ENCODE data around the gene TMBIM1.

The TMBIM1 gene

GRCh38 chr2:218272531-218273212, 19.6 kb downstream of the TMBIM1 start:
- peak; percentile 49 to 66 (median 56) for DNase-seq (ENCODE audit: low read depth in 3 of 3)

DNA sequence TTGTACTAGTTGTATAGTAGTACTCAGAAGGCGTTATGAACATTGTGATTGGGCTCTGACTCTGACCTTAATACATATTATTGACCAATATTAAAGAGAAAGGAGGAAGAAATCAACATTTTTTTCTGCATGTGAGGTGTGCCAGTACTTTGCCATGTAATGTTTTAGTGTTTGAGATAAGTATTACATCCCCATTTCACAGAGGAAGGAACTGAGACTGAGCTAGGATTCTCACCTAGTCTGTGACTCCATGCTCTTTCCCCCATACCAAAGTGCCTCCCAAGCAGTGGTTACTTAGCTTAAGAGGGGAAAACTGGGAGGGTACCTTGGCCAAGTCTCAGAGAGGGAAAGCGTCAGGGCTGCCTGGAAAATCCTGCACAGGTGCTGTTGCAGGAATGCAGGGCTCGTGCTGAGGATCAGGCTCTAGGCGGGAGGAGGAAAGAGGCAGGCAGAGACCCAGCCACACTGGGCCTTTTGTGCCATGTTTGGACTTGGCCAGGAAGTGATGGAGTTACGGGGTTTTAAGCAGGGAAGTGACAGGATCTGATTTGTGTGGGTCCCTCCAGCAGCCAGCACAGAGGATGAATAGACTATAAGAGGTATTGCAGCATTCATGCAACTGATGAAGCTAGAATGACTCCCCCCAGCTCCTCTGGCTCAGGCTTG, 20.3 kb downstream of the TMBIM1 start:
- no peak for DNase-seq (ENCODE audit: low read depth in 3 of 3)

GRCh38 chr2:218271487-218271797, 20.9 kb downstream of the TMBIM1 start:
- DNase-seq (ENCODE audit: low read depth in 3 of 3) = no peak

- no peak for DNase-seq (ENCODE audit: low read depth in 3 of 3)
Observed at GRCh38 chr2:218270721-218271486, 21.4 kb downstream of the TMBIM1 start.

DNA sequence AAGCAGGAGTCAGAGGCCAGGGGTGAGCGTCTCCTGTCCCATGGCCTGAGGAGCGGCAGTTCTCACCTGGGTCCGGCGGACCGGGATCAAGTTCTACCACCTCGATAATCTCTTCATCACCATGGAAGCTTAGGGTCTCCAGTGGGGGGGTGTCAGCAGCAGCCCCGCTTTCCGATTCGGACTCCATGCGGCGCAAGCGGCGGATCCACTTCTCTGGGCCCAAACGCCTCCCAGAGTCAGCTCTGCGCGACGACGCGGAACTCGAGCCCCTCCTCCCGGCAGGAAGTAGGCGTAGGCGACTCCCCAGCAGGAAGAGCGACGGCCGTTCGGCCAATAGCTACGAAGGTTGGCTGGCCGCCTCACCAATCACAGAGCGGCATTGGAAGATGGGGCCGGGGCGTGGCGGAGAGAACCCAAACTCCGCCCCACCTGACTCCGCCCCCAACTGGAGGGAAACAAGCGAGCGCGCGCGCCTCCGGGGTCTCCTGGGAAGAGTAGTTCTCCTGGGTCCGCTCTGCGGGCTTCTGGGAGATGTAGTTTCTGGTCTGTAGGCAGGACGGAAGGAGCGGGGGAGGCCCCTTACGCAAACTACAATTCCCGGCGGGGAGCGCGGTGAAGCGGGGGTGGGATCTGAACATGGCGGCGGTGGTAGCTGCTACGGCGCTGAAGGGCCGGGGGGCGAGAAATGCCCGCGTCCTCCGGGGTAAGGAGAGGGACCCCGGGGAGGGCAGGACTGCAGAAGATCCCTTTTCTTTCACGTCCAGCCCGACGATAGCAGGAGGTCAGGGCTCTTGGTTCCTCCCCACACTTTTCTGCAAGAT, 22.2 kb downstream of the TMBIM1 start, which contains the start of the genes AAMP and PNKD:
TSS of gene AAMP (minus strand) at position 238 of the 821 bp plus-strand sequence. CDS start at position 187, 51 bp downstream.
TSS of gene PNKD (plus strand) at position 620 of the 821 bp plus-strand sequence. CDS start at position 637, 17 bp downstream.
- peak; percentile 100 for DNase-seq (ENCODE audit: low read depth in 3 of 3)

DNA sequence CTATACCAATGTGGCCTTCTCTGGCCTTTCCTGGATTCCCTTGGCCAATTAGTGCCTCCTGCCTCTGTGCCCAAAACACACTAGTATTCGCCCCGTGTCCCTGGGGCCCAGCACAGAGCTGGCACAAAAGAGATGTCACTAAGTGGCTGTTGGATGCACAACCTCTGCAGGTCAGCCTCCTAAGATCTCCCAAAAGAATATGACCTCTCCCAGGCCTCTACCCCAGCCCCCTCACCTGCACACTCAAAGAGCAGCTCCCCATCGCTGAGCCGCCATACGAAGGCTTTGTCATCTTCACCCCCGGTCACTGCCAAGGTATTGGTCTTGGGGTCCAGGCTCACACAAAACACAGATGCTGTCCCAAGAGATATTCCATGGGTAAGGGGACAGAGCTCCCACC, 25.0 kb downstream of the TMBIM1 start:
- no peak for DNase-seq (ENCODE audit: low read depth in 3 of 3)

GRCh38 chr2:218266316-218266979, 25.9 kb downstream of the TMBIM1 start:
- no peak for DNase-seq (ENCODE audit: low read depth in 3 of 3)

DNA sequence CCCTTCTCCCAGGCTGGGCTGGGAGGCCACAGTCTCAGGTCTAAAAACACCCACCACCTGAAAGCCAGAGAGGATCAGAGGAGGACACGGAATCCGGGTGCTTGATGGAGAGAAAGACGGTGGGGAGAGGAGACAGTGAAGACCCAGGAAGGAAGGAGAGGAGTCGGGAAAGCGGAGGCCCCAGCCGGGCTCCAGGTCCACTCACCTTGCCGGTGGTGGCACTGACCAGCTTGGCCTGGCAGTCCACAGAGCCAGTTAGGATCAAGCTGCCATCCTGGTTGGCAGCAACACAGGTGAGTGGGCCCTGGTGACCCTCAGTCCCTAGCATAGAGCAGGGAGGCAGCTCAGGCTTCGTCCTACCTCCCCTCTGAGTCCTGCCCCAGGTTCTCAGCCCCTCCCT, 26.7 kb downstream of the TMBIM1 start:
- DNase-seq (ENCODE audit: low read depth in 3 of 3) = no peak

DNA sequence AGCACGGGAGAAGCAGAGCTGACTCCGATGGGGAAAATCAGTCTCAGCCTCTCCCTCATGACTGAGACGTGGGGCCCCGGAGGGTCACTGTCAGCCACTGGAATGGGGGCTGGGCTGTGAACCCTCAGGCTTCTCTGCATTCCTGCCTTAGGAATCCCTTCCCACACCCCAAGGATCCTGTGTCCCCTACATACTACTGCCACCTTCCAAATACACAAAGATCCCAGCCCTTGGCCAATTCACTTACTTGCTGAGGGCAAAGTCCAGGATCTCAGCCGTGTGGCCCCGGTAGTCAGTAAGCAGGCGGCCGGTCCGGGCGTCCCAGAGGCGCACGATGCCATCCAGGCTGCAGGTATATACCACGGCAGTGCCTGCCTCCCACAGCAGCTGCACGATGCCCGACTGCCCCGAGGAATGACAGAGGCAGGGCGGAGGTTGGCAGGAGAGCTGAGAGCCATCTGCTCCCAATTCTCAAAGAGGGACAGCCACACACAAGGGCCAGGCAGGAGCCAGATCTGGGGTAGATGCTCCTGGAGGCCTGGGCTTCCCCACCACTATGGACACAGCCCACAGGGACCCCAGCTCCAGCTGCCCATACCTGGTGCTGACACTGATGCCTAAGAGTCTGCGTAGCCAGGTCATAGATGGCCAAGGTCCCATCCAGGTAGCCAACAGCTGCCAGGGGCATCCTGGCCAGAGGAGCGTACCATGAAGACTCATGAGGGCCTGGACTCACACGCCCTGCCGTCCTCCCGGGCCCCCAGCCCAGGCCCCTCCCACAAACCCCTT, 27.3 kb downstream of the TMBIM1 start:
- DNase-seq (ENCODE audit: low read depth in 3 of 3) = no peak

- DNase-seq (ENCODE audit: low read depth in 3 of 3) = no peak
Observed at GRCh38 chr2:218263817-218264641, 28.3 kb downstream of the TMBIM1 start.

- no peak for DNase-seq (ENCODE audit: low read depth in 3 of 3)
Observed at GRCh38 chr2:218262631-218263586, 29.4 kb downstream of the TMBIM1 start.

- DNase-seq (ENCODE audit: low read depth in 3 of 3) = no peak
Observed at GRCh38 chr2:218262237-218262600, 30.1 kb downstream of the TMBIM1 start.

DNA sequence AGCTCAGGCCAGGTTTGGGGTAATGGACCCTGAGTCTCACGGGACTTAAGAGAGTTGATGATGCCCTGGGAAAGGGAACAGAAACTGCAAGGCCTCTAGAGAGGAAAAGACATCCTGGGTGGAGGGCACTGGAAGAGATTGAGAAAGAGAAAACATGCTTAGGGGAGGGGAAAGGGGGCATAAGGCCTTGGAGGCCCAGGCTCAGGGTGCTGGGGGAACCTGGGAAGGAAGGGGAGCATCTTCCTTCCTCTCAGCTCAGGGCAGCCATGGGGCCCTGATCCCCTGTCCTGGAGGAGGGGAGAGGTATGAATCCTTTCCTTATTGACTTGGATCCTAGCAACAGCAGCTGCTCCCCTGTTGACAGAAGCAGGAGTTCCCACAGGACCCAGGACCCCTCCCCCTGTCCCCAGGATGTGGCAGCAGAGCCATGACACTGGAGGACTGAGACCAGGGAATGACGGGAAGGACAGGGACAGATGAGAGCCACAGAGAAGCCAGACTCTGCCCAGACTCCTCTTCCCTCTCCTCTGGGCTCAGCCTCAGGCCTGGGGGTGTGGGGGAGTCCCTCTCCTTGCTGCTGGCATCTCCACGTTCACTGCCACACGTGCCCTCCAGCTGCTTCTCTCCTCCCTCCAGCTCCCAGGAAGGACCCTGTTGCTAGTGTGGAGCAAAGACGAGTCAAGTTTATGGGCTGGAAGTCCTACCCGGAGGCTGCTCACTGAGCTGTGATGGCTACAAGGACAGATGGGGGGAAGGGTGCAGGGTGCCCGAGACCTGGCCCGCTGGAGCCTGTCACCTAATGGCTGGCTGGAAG, 30.7 kb downstream of the TMBIM1 start:
- no peak for DNase-seq (ENCODE audit: low read depth in 3 of 3)

DNA sequence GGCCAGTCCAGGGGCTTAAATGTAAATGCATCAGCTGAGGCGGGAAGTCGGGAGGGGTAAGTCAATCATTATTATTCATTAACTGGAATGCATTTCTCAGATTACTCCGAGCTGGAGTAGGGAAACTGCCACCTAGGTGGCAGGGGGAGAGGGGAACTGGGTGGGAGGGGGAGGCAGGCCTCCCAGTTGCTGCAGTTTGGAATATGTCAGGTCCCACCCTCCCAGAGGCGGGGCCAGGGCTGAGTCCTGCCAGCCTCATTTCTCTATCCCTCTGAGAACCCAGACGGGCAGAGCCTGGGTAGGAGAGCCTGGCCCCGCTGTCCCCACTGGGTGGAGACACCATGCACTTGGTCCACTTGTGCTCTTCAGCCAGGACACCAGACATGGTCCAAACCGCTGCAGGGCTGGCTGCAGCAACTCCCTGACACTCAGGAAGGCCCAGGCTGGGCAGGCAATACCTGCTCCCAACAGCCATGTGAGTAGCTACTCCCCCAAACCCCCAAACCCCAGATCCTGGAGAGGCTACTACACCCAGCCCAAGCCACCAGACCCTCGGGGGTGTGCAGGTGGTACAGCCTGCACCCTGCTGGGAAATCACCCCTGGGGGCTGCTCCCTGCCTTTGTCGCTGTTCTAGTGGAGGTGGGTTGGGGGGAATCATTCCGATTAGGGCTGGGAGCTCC, 31.4 kb downstream of the TMBIM1 start, which contains the start of gene GPBAR1:
TSS of gene GPBAR1 (plus strand) at position 274 of the 681 bp plus-strand sequence. CDS start 1,710 bp downstream, outside the sequence.
- no peak for DNase-seq (ENCODE audit: low read depth in 3 of 3)

GRCh38 chr2:218260166-218260565, 32.1 kb downstream of the TMBIM1 start:
- no peak for DNase-seq (ENCODE audit: low read depth in 3 of 3)

DNA sequence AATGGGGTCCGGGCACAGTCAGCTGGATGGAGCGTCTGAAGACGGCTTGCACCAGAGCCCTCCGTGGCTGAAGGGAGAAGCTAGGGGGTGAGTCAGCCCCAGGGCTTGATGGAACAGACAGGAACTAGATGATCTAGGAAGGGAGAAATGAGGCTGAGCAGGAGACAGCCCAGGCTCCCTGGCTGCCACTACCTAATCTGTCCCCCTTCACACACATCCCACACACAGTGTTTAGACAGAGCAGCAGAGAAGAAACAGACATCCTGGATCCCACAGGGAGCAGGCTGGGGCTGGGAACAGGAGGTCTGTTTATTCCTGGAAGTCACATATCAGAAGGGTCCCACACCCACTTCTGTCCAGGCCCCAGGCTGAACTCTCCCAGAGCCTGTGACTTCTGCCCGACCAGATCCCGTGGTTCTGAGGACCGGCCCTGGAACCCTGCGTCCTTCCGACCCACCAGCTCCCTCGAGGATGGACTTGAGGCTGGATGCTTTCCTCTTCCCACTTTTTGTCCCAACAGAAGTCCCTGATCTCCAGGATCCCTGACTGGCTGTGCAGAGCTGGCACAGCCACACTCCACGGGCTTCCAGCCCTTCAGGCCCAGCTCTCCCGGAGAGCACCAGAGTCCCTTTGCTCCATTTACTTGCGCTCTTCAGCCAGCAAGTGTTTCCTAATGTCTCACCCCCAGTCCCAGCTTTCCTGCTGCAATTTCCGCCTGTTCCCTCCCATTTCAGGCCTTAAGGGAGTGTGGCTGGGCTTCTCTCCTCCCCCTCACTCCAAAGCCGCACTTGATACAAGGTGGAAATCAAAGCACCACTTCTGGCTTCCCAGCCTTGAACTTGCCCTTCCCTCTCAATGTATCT, 33.0 kb downstream of the TMBIM1 start:
- no peak for DNase-seq (ENCODE audit: low read depth in 3 of 3)

All from stimulated activated CD4-positive, alpha-beta T cell treated with anti-CD3 and anti-CD28 coated beads, TNF-alpha, amount 100 ng/mL, for 48 hours (primary cell).